Neuronal stem cell (in vitro differentiated cells): ENCODE measurements around the gene TMC1.

ENCODE experiments used
- DNase-seq: peaks from one replicate; pipeline ENCODE4 v3.0.0-alpha.2; 2013; ENCODE audit warnings: low spot score
- H2AFZ ChIP-seq: one replicate; pipeline ENCODE4 v1.6.1; 2013; ENCODE audit warnings: mild to moderate bottlenecking, low read length, inconsistent platforms
- H2AK5ac ChIP-seq: 2 replicates; pipeline ENCODE4 v1.6.1; 2013; ENCODE audit warnings: low read depth, mild to moderate bottlenecking, inconsistent platforms, low read length, moderate library complexity, mixed read lengths
- H2BK120ac ChIP-seq: 2 replicates; pipeline ENCODE4 v1.6.1; 2013; ENCODE audit warnings: low read depth, mild to moderate bottlenecking, inconsistent platforms, low read length, moderate library complexity, mixed read lengths
- H2BK12ac ChIP-seq: one replicate; pipeline ENCODE4 v1.6.1; 2013; ENCODE audit warnings: low read length, inconsistent platforms
- H2BK15ac ChIP-seq: 2 replicates; pipeline ENCODE4 v1.6.1; 2013; ENCODE audit warnings: mild to moderate bottlenecking, low read length, inconsistent platforms, mixed read lengths
- H2BK5ac ChIP-seq: one replicate; pipeline ENCODE4 v1.6.1; 2013; ENCODE audit warnings: inconsistent platforms, mild to moderate bottlenecking, low read length, moderate library complexity
- H3K14ac ChIP-seq: one replicate; pipeline ENCODE4 v1.6.1; 2013; ENCODE audit warnings: low read length, inconsistent platforms
- H3K18ac ChIP-seq: 2 replicates; pipeline ENCODE4 v1.6.1; 2013; ENCODE audit warnings: low read length, inconsistent platforms
- H3K23ac ChIP-seq: 2 replicates; pipeline ENCODE4 v1.6.1; 2013; ENCODE audit warnings: low read depth, mild to moderate bottlenecking, mixed read lengths, low read length, inconsistent platforms; ENCODE audit not compliant: poor library complexity
- H3K27ac ChIP-seq: replicated peaks from 3 replicates; pipeline ENCODE4 v1.5.1; 2013; ENCODE audit warnings: low read length, inconsistent platforms
- H3K27me3 ChIP-seq, 3 experiments: 2 replicates each; pipeline ENCODE4 v1.6.1; 2013; ENCODE audit warnings: low read length in 3 of 3, mild to moderate bottlenecking in 2 of 3, inconsistent platforms in 1 of 3, low read depth in 1 of 3, mixed read lengths in 1 of 3, moderate library complexity in 1 of 3; ENCODE audit not compliant: control insufficient read depth in 3 of 3, insufficient read depth in 3 of 3
- H3K36me3 ChIP-seq, 2 donors: replicated peaks in 1 of 2; 2 replicates each; pipeline ENCODE4 v1.6.1; 2013; ENCODE audit warnings: low read length in 2 of 2; ENCODE audit not compliant: control insufficient read depth in 2 of 2, insufficient read depth in 2 of 2
- H3K4ac ChIP-seq: 2 replicates; pipeline ENCODE4 v1.6.1; 2013; ENCODE audit warnings: inconsistent platforms, mild to moderate bottlenecking, low read length, moderate library complexity
- H3K4me1 ChIP-seq, 2 donors: 1 replicate in 1 of 2; 2 replicates in 1 of 2; pipeline ENCODE4 v1.6.1; 2013; ENCODE audit warnings: low read length in 2 of 2, low read depth in 1 of 2; ENCODE audit not compliant: control insufficient read depth in 2 of 2, insufficient read depth in 1 of 2
- H3K4me2 ChIP-seq: one replicate; pipeline ENCODE4 v1.6.1; 2013; ENCODE audit warnings: mild to moderate bottlenecking, low read length, inconsistent platforms; ENCODE audit not compliant: insufficient read depth, poor library complexity, severe bottlenecking
- H3K4me3 ChIP-seq, 2 donors: 2 replicates each; pipeline ENCODE4 v1.5.1; 2013; ENCODE audit warnings: low read length in 2 of 2, mild to moderate bottlenecking in 2 of 2, inconsistent platforms in 1 of 2, moderate library complexity in 1 of 2
- H3K79me1 ChIP-seq: one replicate; pipeline ENCODE4 v1.6.1; 2013; ENCODE audit warnings: low read depth, mild to moderate bottlenecking, inconsistent platforms, low read length, moderate library complexity
- H3K9ac ChIP-seq: one replicate; pipeline ENCODE4 v1.6.1; 2013; ENCODE audit warnings: mild to moderate bottlenecking, low read depth, low read length, inconsistent platforms; ENCODE audit not compliant: poor library complexity
- H3K9me3 ChIP-seq, 2 donors: replicated peaks in 1 of 2; 2 replicates each; pipeline versions ENCODE3 to v1.6.1; 2013; ENCODE audit warnings: low read length in 2 of 2, mild to moderate bottlenecking in 2 of 2, inconsistent platforms in 1 of 2, low read depth in 1 of 2, mixed read lengths in 1 of 2, moderate library complexity in 1 of 2; ENCODE audit not compliant: control insufficient read depth in 2 of 2, insufficient read depth in 1 of 2
- H4K8ac ChIP-seq: one replicate; pipeline ENCODE4 v1.6.1; 2013; ENCODE audit warnings: low read depth, mild to moderate bottlenecking, inconsistent platforms, low read length, moderate library complexity
- H4K91ac ChIP-seq: one replicate; pipeline ENCODE4 v1.6.1; 2013; ENCODE audit warnings: low read length, low read depth, mild to moderate bottlenecking, inconsistent platforms; ENCODE audit not compliant: poor library complexity
- WGBS, 2 donors: extraction: QIAGEN DNeasy Blood & Tissue Kit; methylation state at CpG; one replicate each; pipeline ENCODE4 v1.1.7; 2013; ENCODE audit warnings: missing lambda C conversion rate in 2 of 2, mixed read lengths in 1 of 2; ENCODE audit not compliant: insufficient read length in 2 of 2, insufficient replicate concordance in 1 of 2; ENCODE audit errors: extremely low coverage in 2 of 2; 5-methylcytosine and 5-hydroxymethylcytosine counted together

TMC1 gene

GRCh38 chr9:72873456-72873855 lies 352.0 kb downstream of the TMC1 start:
- no peak overlapping the region for H3K4ac ChIP-seq
- no peak for DNase-seq
- no peak overlapping the region for H2BK12ac ChIP-seq
- H2BK15ac ChIP-seq, result no peak overlapping the region
- H3K23ac ChIP-seq, result no peak overlapping the region
- H3K9me3 ChIP-seq, result no peaks in the 10 kb centered on the region
- H2BK120ac ChIP-seq, result no peak overlapping the region
- no peak overlapping the region for H3K9ac ChIP-seq
- H3K14ac ChIP-seq, result no peak overlapping the region
- H2BK5ac ChIP-seq, result no peak overlapping the region
- no peak overlapping the region for H4K91ac ChIP-seq
- H3K4me1 ChIP-seq, result no peaks in the 10 kb centered on the region
- H2AK5ac ChIP-seq, result no peak overlapping the region
- H3K4me3 ChIP-seq, result no peak overlapping the region
- no peaks in the 10 kb centered on the region for H3K36me3 ChIP-seq
- WGBS, 2 donors, result no CpG with 5 or more reads among the region's 1 CpG
- no peak overlapping the region for H3K27ac ChIP-seq
- H3K4me2 ChIP-seq, result no peak overlapping the region
- no peak overlapping the region for H3K18ac ChIP-seq
- H2AFZ ChIP-seq, result no peak overlapping the region
- H4K8ac ChIP-seq, result no peak overlapping the region
- no peaks in the 10 kb centered on the region for H3K79me1 ChIP-seq
- H3K27me3 ChIP-seq, result no peaks in the 10 kb centered on the region

DNA sequence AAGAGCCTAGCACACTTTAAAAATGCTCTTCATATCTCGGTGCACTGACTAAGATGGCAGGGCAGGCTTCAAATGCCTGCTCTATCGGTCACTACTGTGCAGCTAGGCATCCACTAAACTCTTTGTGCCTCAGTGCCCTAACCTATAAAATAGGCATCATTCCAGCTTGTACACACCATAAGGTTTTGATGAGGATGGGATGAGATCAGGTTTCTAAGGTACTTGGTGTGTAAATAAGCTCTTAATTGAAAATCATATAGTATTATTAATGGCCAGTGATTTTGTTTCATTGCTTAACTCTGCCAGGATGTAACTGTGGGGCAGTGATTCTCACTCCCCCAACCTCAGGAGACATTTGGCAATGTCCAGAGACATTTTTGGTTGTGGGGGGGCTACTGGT lies 352.9 kb downstream of the TMC1 start:
- Histone ChIP-seq H2BK12ac (no peak overlapping the region), H4K91ac (no peak overlapping the region), H3K9ac (no peak overlapping the region), H3K9me3 (no peaks in the 10 kb centered on the region), H3K27me3 (no peaks in the 10 kb centered on the region), H2AFZ (no peak overlapping the region), H3K4me3 (no peak overlapping the region), H4K8ac (no peak overlapping the region), H3K27ac (no peak overlapping the region), H2AK5ac (no peak overlapping the region), H3K23ac (no peak overlapping the region), H3K79me1 (no peaks in the 10 kb centered on the region), H3K36me3 (no peaks in the 10 kb centered on the region), H2BK120ac (no peak overlapping the region), H3K4me1 (no peaks in the 10 kb centered on the region), H3K4me2 (no peak overlapping the region), H2BK15ac (no peak overlapping the region), H2BK5ac (no peak overlapping the region), H3K18ac (no peak overlapping the region), H3K4ac (no peak overlapping the region), H3K14ac (no peak overlapping the region)
- DNase-seq, result no peak
- WGBS, 2 donors, result no CpG with 5 or more reads among the region's 2 CpGs

- no peaks in the 10 kb centered on the region for H3K36me3 ChIP-seq
- H3K79me1 ChIP-seq, result no peaks in the 10 kb centered on the region
- no peaks in the 10 kb centered on the region for H3K9me3 ChIP-seq
- H2BK15ac ChIP-seq, result no peak overlapping the region
- H3K18ac ChIP-seq, result no peak overlapping the region
- H2AK5ac ChIP-seq, result no peak overlapping the region
- H3K4me1 ChIP-seq, result no peaks in the 10 kb centered on the region
- no peak for DNase-seq
- no peak overlapping the region for H4K8ac ChIP-seq
- H3K27ac ChIP-seq, result no peak overlapping the region
- no peak overlapping the region for H3K4me2 ChIP-seq
- no peak overlapping the region for H4K91ac ChIP-seq
- H3K9ac ChIP-seq, result no peak overlapping the region
- H3K27me3 ChIP-seq, result no peaks in the 10 kb centered on the region
- no peak overlapping the region for H2BK120ac ChIP-seq
- no peak overlapping the region for H3K14ac ChIP-seq
- H3K23ac ChIP-seq, result no peak overlapping the region
- no peak overlapping the region for H2BK5ac ChIP-seq
- H3K4ac ChIP-seq, result no peak overlapping the region
- no peak overlapping the region for H2AFZ ChIP-seq
- H2BK12ac ChIP-seq, result no peak overlapping the region
- H3K4me3 ChIP-seq, result no peak overlapping the region
These were observed 353.8 kb downstream of the TMC1 start for GRCh38 chr9:72875221-72875620.

DNA sequence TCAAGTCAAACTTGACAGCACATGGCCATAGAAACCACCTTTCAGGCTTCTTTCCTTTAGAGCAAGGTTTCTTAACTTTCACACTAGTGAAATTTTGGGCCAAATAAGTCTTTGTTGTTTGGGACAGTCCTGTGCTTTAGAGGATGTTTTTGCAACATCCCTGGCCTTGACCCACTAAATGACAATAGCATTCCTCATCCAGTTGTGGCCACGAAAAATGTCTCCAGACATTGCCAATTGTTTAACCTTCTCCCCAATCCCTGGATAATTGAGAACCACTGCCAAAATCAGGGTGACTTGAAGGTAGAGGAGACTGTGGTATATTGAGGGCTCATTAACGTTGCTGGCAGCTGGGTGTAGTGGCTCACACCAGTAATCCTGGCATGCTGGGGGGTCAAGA lies 359.4 kb downstream of the TMC1 start:
- no peak overlapping the region for H3K18ac ChIP-seq
- H3K4me2 ChIP-seq, result no peak overlapping the region
- WGBS, 2 donors, result no CpG with 5 or more reads among the region's 2 CpGs
- DNase-seq, result no peak
- no peak overlapping the region for H2BK120ac ChIP-seq
- H3K14ac ChIP-seq, result no peak overlapping the region
- peaks cover 0 to 3% of the 10 kb centered on the region in 2 donors for H3K9me3 ChIP-seq
- H3K4ac ChIP-seq, result no peak overlapping the region
- no peak overlapping the region for H3K23ac ChIP-seq
- H2BK15ac ChIP-seq, result no peak overlapping the region
- no peak overlapping the region for H4K91ac ChIP-seq
- no peak overlapping the region for H3K9ac ChIP-seq
- no peak overlapping the region for H4K8ac ChIP-seq
- peaks cover 0 to 2% (median 0%) of the 10 kb centered on the region in 3 experiments for H3K27me3 ChIP-seq
- H3K4me1 ChIP-seq, result no peaks in the 10 kb centered on the region
- H2AFZ ChIP-seq, result no peak overlapping the region
- no peak overlapping the region for H3K4me3 ChIP-seq
- H3K27ac ChIP-seq, result no peak overlapping the region
- no peaks in the 10 kb centered on the region for H3K79me1 ChIP-seq
- no peak overlapping the region for H2BK5ac ChIP-seq
- no peak overlapping the region for H2BK12ac ChIP-seq
- H3K36me3 ChIP-seq, result no peaks in the 10 kb centered on the region
- H2AK5ac ChIP-seq, result no peak overlapping the region
